ENCODE measurements around the gene SH3PXD2A. TPM values are rescaled to one million over a fixed set of nuclear protein-coding genes. Genes with fewer than 3 reads are reported as not detected.

SH3PXD2A gene
- total and polyA plus RNA-seq, 2 donors (not counting 1 experiment from before 2014, with no cell fraction given) = 3.2 to 33.5 TPM

DNA sequence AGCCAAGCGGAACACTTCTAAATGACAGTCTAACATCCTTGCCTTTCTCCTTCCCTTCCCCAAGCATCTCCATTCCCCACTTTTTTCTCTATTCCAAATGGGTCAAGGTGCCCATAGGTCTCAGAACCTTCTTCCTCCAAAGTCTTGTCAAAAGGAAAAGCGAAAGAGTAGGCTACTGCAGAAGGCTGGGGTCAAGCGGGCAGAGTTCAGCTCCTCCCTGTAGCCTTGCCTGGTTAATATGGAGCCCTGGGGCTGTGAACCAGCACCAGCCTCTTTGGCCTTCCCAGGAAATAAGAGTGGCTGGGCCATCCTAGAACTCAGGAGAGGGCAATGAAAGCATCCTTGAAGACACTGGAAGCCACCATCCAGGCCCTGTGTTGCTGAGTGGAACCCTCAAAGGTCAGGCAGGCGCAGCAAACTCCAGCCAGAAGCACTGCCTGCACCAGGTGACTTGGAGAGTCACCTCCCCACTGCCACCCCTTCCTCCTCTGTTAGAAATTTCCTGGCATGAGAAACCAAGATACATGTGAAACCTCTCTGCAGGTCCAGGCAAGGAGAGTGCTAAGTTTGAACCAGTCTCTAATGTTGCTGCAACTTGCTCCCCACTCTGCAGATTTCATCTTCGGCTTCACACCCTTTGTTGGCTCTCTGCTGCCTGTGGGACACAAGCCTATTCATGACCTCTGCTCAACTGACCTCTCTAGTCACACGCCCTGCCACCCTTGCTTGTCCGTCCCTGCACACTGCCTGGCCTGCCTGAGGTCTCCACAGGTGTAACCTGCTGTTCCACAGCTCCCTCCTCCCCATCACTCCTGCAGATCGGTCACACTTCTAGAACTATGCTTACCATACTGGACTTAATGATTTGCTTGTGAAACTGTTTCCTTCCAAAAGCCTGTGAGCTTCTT lies 74.9 kb downstream of the SH3PXD2A start:
- WGBS (ENCODE audit: insufficient coverage) = 86% methylated on average over 7 of the region's 8 CpGs
- CTCF ChIA-PET = no interaction called here
- H3K36me3 ChIP-seq (replicated peaks in 1 of 2; ENCODE audit: control extremely low read depth in 1 of 2, control insufficient read depth in 1 of 2, extremely low read depth in 1 of 2, insufficient read depth in 2 of 2, low read length in 1 of 2) = no peaks in the 10 kb centered on the region
- Mint-ChIP-seq H3K9me3 (ENCODE audit: insufficient read depth) (no peaks in the 10 kb centered on the region), H3K27ac (no peak overlapping the region), H3K4me3 (no peak overlapping the region), H3K27me3 (peaks cover 49% of the 10 kb centered on the region), H3K4me1 (no peaks in the 10 kb centered on the region)
- H3K4me3 ChIP-seq (ENCODE audit: control extremely low read depth in 1 of 5, extremely low read depth in 1 of 5, insufficient read depth in 1 of 5, low read depth in 2 of 5, low read length in 4 of 5) = no peak overlapping the region
- no peak overlapping the region for H3K27ac ChIP-seq (ENCODE audit: low read length in 2 of 2)
- no peaks in the 10 kb centered on the region for H4K20me1 ChIP-seq (ENCODE audit: control insufficient read depth, insufficient read depth, low read length, poor library complexity, severe bottlenecking)
- H3K9me3 ChIP-seq (ENCODE audit: control extremely low read depth in 1 of 3, control insufficient read depth in 2 of 3, insufficient read depth in 1 of 3, low read length in 2 of 3) = no peaks in the 10 kb centered on the region
- no peak overlapping the region for H3K4me2 ChIP-seq (replicated peaks; ENCODE audit: low read depth, low read length, poor library complexity, severe bottlenecking)
- H2AFZ ChIP-seq (ENCODE audit: insufficient read depth, low read depth, low read length, poor library complexity, severe bottlenecking) = no peak overlapping the region
- intact Hi-C loops (cut with micrococcal nuclease) = no loop called here
- no peak for DNase-seq
- POLR2A ChIA-PET = no interaction called here
- H3K79me2 ChIP-seq (ENCODE audit: control insufficient read depth, insufficient read depth, low read length) = no peaks in the 10 kb centered on the region
- no peak for ATAC-seq (ENCODE audit: low read depth)
- TF ChIP-seq, protein P1, sequence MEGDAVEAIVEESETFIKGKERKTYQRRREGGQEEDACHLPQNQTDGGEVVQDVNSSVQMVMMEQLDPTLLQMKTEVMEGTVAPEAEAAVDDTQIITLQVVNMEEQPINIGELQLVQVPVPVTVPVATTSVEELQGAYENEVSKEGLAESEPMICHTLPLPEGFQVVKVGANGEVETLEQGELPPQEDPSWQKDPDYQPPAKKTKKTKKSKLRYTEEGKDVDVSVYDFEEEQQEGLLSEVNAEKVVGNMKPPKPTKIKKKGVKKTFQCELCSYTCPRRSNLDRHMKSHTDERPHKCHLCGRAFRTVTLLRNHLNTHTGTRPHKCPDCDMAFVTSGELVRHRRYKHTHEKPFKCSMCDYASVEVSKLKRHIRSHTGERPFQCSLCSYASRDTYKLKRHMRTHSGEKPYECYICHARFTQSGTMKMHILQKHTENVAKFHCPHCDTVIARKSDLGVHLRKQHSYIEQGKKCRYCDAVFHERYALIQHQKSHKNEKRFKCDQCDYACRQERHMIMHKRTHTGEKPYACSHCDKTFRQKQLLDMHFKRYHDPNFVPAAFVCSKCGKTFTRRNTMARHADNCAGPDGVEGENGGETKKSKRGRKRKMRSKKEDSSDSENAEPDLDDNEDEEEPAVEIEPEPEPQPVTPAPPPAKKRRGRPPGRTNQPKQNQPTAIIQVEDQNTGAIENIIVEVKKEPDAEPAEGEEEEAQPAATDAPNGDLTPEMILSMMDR (IDR thresholded peaks at IDR 0.05) = no peak
- TF ChIP-seq EZH2 (IDR thresholded peaks at IDR 0.05; ENCODE audit: borderline replicate concordance, insufficient read depth, low read depth, low read length, poor library complexity, severe bottlenecking) = no peak
- H3K9ac ChIP-seq (ENCODE audit: low read length) = no peak overlapping the region
- peaks cover 0 to 13% (median 0%) of the 10 kb centered on the region in 4 experiments for H3K27me3 ChIP-seq (replicated peaks in 1 of 4; ENCODE audit: control extremely low read depth in 1 of 4, control insufficient read depth in 3 of 4, insufficient read depth in 4 of 4, low read length in 3 of 4)
- no peaks in the 10 kb centered on the region for H3K4me1 ChIP-seq (ENCODE audit: control insufficient read depth in 2 of 2, insufficient read depth in 2 of 2, low read length in 2 of 2)
